Right lung (tissue), 5 donors: ENCODE results near the gene ACADL. TPM values are rescaled to one million over a fixed set of nuclear protein-coding genes. Genes with fewer than 3 reads are reported as not detected.

ENCODE experiments used
- DNase-seq, 2 donors: peaks; one replicate each; pipeline ENCODE4 v3.0.0-alpha.2; 2013
- polyA plus RNA-seq, 5 donors: library from polyadenylated mRNA; unstranded; fragments of 120-200 nt; gene quantifications; one replicate each; pipeline versions ENCODE4 v1.2.1 to v1.2.3, GENCODE V29; 2013; ENCODE audit warnings: inconsistent platforms in 1 of 5, low replicate concordance in 1 of 5; ENCODE audit not compliant: insufficient read length in 5 of 5, insufficient read depth in 1 of 5

ACADL gene
- polyA plus RNA-seq, 5 donors = 11.0 to 25.7 (median 18.1) TPM

GRCh38 chr2:210171309-210172218 is 53.7 kb downstream of the ACADL start, which contains the start of gene KANSL1L:
Gene KANSL1L (minus strand): TSS chr2:210171409. CDS start chr2:210154582, 16,827 bp downstream.
- DNase-seq = peak; percentile 96 to 97

- peak; percentile 97 to 98 for DNase-seq
These were observed 54.6 kb downstream of the ACADL start for GRCh38 chr2:210170446-210171303.

GRCh38 chr2:210170196-210170445 is 55.1 kb downstream of the ACADL start:
- no peak for DNase-seq

- DNase-seq = peak in 1 of 2 donors; percentile 41
These were observed 55.6 kb downstream of the ACADL start for GRCh38 chr2:210169516-210170195.

GRCh38 chr2:210167227-210167626 is 58.0 kb downstream of the ACADL start:
- DNase-seq = no peak

GRCh38 chr2:210162466-210163124 is 62.7 kb downstream of the ACADL start:
- DNase-seq = no peak

- DNase-seq = no peak
These were observed 66.2 kb downstream of the ACADL start for GRCh38 chr2:210159059-210159458.

- no peak for DNase-seq
These were observed 67.0 kb downstream of the ACADL start for GRCh38 chr2:210158236-210158635.

- no peak for DNase-seq
These were observed 67.7 kb downstream of the ACADL start for GRCh38 chr2:210157526-210157925.

GRCh38 chr2:210147614-210148013 is 77.6 kb downstream of the ACADL start:
- DNase-seq = no peak

Other genes with a start within 250 kb of the ACADL start
- 10 to 100 TPM; 44.1 to 65.4 (median 60.5) TPM for gene RPE, start 222.8 kb downstream of the ACADL start, polyA plus RNA-seq
- gene KANSL1L, start 54.0 kb downstream of the ACADL start, polyA plus RNA-seq = 10 to 100 TPM; 31.5 to 54.9 (median 51.1) TPM
- gene MYL1, start 89.7 kb upstream of the ACADL start, polyA plus RNA-seq = 100 to 1,000 TPM in 1 of 5 donors, 10 to 100 TPM in 1, 1 to 10 TPM in 1, under 1 TPM in 1, not detected in 1; 0.30 to 296 (median 7.0) TPM